Ectodermal cell (in vitro differentiated cells): ENCODE measurements around the gene SPOCK1.
"Not testable (repeated sequence)": the region's sequence is repeated elsewhere in the genome, so short reads cannot be mapped to it uniquely, and the experiment has no call there.

Experiments used
- H3K27ac ChIP-seq: 2 replicates; pipeline ENCODE4 v1.7.0; 2013; ENCODE audit warnings: mild to moderate bottlenecking, low read depth, low read length; ENCODE audit not compliant: insufficient read depth, poor library complexity, severe bottlenecking
- H3K27me3 ChIP-seq: 2 replicates; pipeline ENCODE4 v1.7.0; 2013; ENCODE audit warnings: mild to moderate bottlenecking, low read length; ENCODE audit not compliant: insufficient read depth, control insufficient read depth, poor library complexity, severe bottlenecking
- H3K36me3 ChIP-seq: one replicate; pipeline ENCODE4 v1.7.0; 2013; ENCODE audit warnings: low read length; ENCODE audit not compliant: control insufficient read depth, insufficient read depth
- H3K4me1 ChIP-seq: one replicate; pipeline ENCODE4 v1.7.0; 2013; ENCODE audit warnings: low read length; ENCODE audit not compliant: control insufficient read depth, insufficient read depth
- H3K4me3 ChIP-seq: 2 replicates; pipeline ENCODE4 v1.7.0; 2013; ENCODE audit warnings: low read depth, low read length, control low read depth; ENCODE audit not compliant: insufficient read depth
- H3K9me3 ChIP-seq: 2 replicates; pipeline ENCODE4 v1.7.0; 2013; ENCODE audit warnings: mild to moderate bottlenecking, low read length, moderate library complexity; ENCODE audit not compliant: control insufficient read depth
- WGBS, 2 experiments: methylation state at CpG; one replicate each; pipeline ENCODE4 v1.1.7; 2013; ENCODE audit warnings: missing lambda C conversion rate in 2 of 2; 5-methylcytosine and 5-hydroxymethylcytosine counted together

The SPOCK1 gene

DNA sequence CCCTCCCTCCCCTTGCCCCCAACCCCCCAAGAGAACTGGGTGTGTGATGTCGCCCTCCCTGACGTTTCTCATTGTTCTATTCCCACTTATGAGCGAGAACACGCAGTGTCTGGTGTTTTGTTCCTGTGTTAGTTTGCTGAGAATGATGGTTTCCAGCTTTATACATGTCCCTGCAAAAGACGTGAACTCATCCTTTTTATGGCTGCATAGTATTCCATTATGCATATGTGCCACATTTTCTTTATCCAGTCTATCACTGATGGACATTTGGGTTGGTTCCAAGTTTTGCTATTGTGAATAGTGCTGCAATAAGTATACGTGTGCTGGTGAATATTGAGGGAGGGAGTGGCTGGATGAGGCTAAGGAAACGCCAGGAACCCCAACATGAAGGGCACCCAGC is 108.1 kb downstream of the SPOCK1 start:
- not testable (repeated sequence) for H3K36me3 ChIP-seq, H3K4me1 ChIP-seq
- 91 to 92% methylated on average over 7 of the region's 7 CpGs for WGBS, 2 experiments

DNA sequence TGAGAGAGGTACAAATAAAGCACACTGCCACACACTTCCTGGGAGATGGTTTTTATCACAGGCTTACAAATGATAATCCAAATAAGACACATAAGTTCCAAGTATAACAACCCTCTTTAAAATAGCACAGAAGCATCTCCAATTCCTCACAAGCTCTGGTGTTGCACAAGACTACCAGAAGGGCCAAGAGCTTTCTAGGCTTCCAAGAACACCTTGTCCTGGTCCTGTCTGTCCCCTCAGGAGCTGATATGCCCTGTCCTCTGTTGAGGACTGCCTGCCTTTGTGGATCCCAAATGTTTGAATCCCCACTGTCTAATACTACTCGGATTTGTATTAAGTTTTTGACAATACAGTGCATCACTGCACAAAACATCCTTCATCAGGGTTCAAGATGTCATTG is 110.1 kb downstream of the SPOCK1 start:
- Histone ChIP-seq H3K27ac (no peak overlapping the region), H3K9me3 (no peaks in the 10 kb centered on the region), H3K36me3 (no peaks in the 10 kb centered on the region), H3K4me3 (no peak overlapping the region), H3K4me1 (no peaks in the 10 kb centered on the region), H3K27me3 (no peaks in the 10 kb centered on the region)
- WGBS, 2 experiments, result 74 to 80% methylated on average over 1 of the region's 1 CpG

More for the DNA sequence above, 108.1 kb downstream of the SPOCK1 start:
- not testable (repeated sequence) for H3K9me3 ChIP-seq, H3K27me3 ChIP-seq, H3K4me3 ChIP-seq, H3K27ac ChIP-seq

DNA sequence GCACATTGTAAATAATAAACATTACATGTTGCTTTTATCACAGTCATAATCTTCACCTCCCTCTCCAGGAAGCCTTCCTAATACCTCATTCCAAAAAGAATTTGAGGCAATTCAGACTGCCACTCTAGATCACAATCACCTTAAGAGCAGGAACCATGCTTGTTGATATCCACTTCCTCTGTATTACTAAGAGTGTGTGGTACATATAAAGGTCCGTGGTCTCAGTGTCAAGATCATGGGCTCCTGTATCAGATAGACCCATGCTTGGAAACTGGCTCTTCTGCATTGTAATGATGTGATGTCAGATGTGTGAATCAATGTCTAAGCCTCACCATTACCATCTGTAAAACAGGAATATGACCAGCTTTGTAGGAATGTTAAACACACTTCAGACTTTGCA is 114.1 kb downstream of the SPOCK1 start:
- H3K4me3 ChIP-seq, result no peak overlapping the region
- H3K27me3 ChIP-seq, result no peaks in the 10 kb centered on the region
- WGBS, 2 experiments, result 70 to 95% methylated on average over 1 of the region's 1 CpG
- H3K4me1 ChIP-seq, result no peaks in the 10 kb centered on the region
- no peaks in the 10 kb centered on the region for H3K36me3 ChIP-seq
- H3K9me3 ChIP-seq, result peaks cover 3% of the 10 kb centered on the region
- H3K27ac ChIP-seq, result no peak overlapping the region

DNA sequence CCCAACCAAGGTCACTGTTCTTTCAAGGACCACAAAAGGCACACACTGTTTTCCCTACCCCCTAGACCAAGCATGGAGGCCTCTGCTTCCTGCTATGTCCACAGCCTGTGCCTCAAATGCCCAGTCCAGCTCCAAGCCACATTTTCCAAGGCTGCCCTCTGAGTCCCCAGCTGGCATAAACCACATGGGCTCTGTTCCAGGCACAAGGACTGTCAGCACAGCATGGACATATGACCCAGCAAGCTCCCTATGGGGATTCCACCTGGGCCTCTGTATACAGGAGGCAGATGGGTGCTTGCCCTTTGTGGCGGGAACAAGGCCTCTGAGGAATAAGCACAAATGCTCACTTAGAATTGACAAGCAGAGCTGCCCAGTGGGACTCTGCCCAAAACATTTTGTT is 115.2 kb downstream of the SPOCK1 start:
- H3K27me3 ChIP-seq, result no peaks in the 10 kb centered on the region
- H3K36me3 ChIP-seq, result no peaks in the 10 kb centered on the region
- no peak overlapping the region for H3K4me3 ChIP-seq
- H3K27ac ChIP-seq, result no peak overlapping the region
- H3K4me1 ChIP-seq, result no peaks in the 10 kb centered on the region
- 93 to 95% methylated on average over 1 of the region's 1 CpG for WGBS, 2 experiments
- peaks cover 3% of the 10 kb centered on the region for H3K9me3 ChIP-seq

DNA sequence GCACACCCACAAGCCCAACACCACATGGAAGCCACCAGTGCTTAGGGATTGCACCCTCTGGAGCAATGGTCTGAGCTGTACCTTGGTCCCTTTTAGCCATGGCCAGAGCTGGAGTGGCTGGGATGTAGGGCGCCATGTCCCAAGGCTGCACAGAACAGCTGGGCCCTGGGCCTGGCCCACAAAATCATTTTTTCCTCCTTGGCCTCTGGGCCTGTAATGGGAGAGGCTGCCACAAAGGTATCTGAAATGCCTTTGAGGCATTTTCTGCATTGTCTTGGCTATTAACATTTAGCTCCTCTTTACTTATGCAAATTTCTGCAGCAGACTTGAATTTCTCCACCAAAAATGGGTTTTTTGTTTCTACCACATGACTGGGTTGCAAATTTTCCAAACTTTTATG is 117.6 kb downstream of the SPOCK1 start:
- 93 to 96% methylated on average over 1 of the region's 1 CpG for WGBS, 2 experiments
- Histone ChIP-seq H3K4me3 (no peak overlapping the region), H3K27ac (no peak overlapping the region), H3K4me1 (no peaks in the 10 kb centered on the region), H3K9me3 (peaks cover 3% of the 10 kb centered on the region), H3K27me3 (no peaks in the 10 kb centered on the region), H3K36me3 (no peaks in the 10 kb centered on the region)

DNA sequence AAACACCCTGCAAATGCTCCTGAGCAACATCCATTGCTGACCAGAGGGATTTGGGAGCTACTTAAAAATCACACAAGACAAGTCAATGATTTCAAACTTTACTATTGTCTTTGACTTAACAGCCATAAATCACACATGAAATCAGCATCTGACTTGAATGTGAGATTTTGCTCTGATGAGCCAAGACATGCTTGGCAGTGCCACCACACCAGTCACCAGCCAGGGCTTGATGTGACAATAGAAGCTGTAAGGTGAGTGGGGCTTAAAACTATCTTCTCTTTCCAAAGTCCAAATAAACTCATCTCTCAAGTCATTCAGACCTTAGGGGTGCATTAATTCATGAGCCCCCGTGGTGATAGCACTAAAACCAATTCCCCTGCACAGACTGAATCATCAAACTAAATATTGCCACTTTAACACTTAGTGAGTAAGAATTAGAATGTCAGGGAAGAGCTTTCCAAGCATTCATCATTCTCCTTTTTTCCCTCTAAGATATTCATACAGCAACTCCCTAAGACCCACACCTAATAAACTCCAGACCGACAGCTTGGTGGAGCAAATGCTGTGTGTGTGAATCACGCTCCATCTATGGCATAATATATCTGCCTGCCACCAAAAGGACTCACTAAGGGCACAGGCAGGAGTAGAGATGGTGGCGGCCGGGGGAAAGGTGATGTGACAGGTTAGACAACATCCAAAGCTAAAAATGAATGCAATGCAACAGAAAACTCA is 119.4 kb downstream of the SPOCK1 start:
- H3K27me3 ChIP-seq, result no peaks in the 10 kb centered on the region
- no peak overlapping the region for H3K4me3 ChIP-seq
- H3K9me3 ChIP-seq, result peaks cover 3% of the 10 kb centered on the region
- H3K27ac ChIP-seq, result no peak overlapping the region
- WGBS, 2 experiments, result 93 to 96% methylated on average over 5 of the region's 5 CpGs
- peaks cover 11% of the 10 kb centered on the region for H3K4me1 ChIP-seq
- no peaks in the 10 kb centered on the region for H3K36me3 ChIP-seq

DNA sequence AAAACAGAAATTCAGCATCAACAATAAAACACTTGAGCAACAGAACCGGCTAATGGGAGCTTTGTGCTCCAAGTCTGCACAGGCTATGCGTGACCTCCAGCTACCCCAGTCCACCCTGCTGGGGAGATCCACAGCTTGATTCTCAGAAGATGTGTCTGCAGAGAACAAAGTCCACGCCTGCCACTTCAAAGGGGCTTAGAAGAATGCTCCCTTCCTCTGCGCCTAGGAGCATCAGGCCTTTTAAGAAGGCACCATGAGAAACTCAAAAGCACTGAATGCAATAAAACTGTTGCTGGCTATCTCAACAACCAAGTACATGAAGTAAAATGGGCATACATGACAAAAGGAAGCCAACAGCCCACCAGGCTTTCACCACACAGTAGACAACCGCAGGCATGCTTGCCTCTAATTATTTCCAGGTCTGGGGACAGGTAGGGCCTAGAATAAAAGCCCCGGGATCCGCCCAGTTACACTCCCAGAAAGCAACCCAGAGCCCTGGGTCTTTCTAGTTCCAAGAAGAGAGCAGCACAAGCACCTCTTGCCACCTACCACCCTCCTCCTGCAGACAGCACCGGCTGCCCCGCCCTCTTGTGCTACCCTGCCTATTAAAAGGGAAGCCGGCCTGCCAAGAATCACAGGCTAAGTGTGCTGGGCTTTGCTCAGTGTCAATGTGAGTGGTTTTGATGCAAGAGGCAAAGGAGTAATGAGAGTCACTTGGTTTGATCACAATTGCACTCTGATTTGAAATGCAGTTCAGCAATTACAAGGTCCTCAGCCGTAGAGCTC is 123.2 kb downstream of the SPOCK1 start:
- 53 to 66% methylated on average over 10 to 11 of the region's 11 CpGs for WGBS, 2 experiments
- Histone ChIP-seq H3K36me3 (no peaks in the 10 kb centered on the region), H3K9me3 (no peaks in the 10 kb centered on the region), H3K27me3 (no peaks in the 10 kb centered on the region), H3K4me1 (peaks cover 18% of the 10 kb centered on the region), H3K4me3 (no peak overlapping the region), H3K27ac (no peak overlapping the region)

DNA sequence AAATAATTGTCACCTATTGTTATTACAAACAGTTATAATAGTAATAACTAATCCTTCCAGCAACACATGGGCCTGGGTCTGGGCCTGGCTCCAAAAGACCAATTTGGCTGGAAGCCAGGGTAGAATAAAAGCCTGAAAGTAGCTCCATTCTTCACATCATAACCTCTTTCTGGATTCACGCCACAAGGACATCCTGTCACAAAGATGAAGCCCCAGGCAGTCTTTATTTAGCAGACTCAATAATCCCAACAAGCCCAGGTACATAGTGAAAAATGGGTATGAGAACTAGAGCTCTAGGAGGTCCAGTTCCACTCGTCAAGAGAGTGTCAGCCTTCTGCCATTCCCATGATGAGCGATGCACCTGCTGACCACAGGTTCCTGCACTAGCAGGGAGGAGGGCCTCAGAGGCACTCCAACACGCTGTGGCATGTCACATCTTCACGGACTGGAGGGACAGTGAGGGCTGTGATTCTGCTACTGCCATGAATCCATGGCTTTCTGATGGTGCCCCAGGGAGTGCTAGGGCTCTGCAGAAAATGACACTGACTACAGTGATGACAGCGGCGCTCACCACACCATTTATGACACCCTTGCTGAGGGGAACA is 124.9 kb downstream of the SPOCK1 start:
- Histone ChIP-seq H3K36me3 (no peaks in the 10 kb centered on the region), H3K4me3 (no peak overlapping the region), H3K4me1 (peaks cover 31% of the 10 kb centered on the region), H3K9me3 (no peaks in the 10 kb centered on the region), H3K27ac (no peak overlapping the region), H3K27me3 (no peaks in the 10 kb centered on the region)
- WGBS, 2 experiments, result 79 to 81% methylated on average over 7 of the region's 7 CpGs

DNA sequence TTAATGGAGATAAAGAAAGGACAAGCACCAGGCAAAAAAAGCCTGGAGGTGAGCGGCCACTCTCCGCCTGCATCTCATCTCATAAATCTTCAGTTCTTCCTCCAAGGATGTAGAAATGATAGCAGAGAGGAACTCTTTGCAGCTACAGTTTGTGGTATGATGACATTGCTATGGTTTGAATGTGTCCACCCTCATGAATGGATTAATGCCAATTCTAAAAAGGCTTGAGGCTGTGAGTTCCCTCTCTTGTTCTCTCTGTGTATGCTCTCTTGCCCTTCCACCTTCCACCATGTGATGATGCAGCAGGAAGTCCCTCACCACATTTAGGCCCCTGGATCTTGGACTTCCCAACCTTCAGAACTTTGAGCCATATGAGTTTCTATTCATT is 126.4 kb downstream of the SPOCK1 start:
- Histone ChIP-seq H3K27me3 (no peaks in the 10 kb centered on the region), H3K4me3 (no peak overlapping the region), H3K27ac (no peak overlapping the region), H3K4me1 (peaks cover 31% of the 10 kb centered on the region), H3K36me3 (no peaks in the 10 kb centered on the region), H3K9me3 (no peaks in the 10 kb centered on the region)
- WGBS, 2 experiments, result 97 to 100% methylated on average over 2 of the region's 2 CpGs

DNA sequence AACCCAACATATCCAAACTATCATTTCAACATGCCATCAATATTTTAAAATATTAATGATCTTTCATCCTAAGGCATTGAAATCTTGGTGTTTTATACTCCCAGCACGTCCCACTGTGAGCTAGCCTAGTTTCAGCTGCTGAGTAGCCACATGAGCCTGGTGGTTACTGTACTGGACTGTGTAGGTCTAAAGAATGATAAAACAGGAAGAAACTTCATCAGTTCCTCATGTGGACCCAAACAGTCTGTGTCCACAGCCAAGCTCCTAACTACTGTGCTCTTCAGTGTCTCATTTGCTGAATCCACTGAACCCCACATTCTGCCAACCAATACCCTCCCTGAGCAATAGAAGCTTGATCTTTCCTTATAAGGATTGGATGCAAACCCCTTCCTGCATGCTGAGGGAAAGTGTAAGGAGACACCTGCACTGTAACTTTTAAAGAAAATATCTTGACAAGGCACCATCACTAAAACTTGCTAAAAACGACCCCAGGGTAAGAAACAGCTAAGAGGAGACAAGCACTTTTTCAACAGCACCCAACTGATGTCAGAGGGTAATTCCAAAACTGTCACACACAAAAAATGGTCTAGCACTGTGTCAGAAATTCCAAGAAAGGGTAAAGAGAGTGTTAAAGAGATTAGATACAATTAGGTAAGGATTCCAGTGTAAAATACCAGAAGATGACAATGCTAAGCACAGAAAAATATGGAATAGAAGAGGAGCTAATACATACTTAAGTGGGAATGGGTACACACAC is 126.9 kb downstream of the SPOCK1 start:
- no peaks in the 10 kb centered on the region for H3K9me3 ChIP-seq
- no peaks in the 10 kb centered on the region for H3K36me3 ChIP-seq
- no peak overlapping the region for H3K27ac ChIP-seq
- H3K4me3 ChIP-seq, result no peak overlapping the region
- 83 to 93% methylated on average over 2 of the region's 2 CpGs for WGBS, 2 experiments
- peaks cover 31% of the 10 kb centered on the region for H3K4me1 ChIP-seq
- no peaks in the 10 kb centered on the region for H3K27me3 ChIP-seq
